LNCaP clone FGC (cell line): ENCODE data around the gene FANCG.

Source experiments
- DNase-seq: peaks from one replicate; pipeline ENCODE4 v3.0.0-alpha.2; 2011; ENCODE audit warnings: low read depth
- H3K4me3 ChIP-seq: 2 replicates; pipeline ENCODE4 v1.5.1; 2011; ENCODE audit warnings: mild to moderate bottlenecking, low read depth, low read length, control low read depth
- TF ChIP-seq, protein P1 (sequence below): IDR thresholded peaks from 2 replicates; pipeline ENCODE4 v1.5.1; 2012; ENCODE audit warnings: mild to moderate bottlenecking; ENCODE audit not compliant: control insufficient read depth, insufficient read depth; ENCODE audit errors: extremely low read depth

The FANCG gene

GRCh38 chr9:35028341-35028740 is 51.4 kb downstream of the FANCG start:
- no peak for DNase-seq
- TF ChIP-seq, protein P1, sequence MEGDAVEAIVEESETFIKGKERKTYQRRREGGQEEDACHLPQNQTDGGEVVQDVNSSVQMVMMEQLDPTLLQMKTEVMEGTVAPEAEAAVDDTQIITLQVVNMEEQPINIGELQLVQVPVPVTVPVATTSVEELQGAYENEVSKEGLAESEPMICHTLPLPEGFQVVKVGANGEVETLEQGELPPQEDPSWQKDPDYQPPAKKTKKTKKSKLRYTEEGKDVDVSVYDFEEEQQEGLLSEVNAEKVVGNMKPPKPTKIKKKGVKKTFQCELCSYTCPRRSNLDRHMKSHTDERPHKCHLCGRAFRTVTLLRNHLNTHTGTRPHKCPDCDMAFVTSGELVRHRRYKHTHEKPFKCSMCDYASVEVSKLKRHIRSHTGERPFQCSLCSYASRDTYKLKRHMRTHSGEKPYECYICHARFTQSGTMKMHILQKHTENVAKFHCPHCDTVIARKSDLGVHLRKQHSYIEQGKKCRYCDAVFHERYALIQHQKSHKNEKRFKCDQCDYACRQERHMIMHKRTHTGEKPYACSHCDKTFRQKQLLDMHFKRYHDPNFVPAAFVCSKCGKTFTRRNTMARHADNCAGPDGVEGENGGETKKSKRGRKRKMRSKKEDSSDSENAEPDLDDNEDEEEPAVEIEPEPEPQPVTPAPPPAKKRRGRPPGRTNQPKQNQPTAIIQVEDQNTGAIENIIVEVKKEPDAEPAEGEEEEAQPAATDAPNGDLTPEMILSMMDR = no peak
- no peak overlapping the region for H3K4me3 ChIP-seq

DNA sequence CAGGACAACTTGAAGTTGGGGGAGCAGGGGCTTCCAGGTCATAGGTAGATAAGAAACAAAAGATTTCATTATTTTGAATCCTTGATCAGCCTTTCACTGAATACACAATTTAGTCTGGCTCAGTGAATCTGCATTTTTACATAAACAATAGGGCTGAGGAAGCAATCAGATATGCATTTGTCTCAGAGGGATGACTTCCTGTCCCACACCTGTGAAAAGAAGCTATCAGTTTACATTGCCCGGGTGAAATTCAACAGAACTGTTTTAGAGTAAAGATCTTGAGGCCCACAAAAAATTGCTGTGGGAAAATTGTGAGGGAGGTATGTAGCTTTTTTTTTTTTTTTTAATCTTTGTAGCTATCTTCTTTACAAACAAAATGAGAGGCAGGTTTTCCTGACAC is 51.9 kb downstream of the FANCG start:
- no peak overlapping the region for H3K4me3 ChIP-seq
- no peak for DNase-seq
- TF ChIP-seq, protein P1 = no peak

DNA sequence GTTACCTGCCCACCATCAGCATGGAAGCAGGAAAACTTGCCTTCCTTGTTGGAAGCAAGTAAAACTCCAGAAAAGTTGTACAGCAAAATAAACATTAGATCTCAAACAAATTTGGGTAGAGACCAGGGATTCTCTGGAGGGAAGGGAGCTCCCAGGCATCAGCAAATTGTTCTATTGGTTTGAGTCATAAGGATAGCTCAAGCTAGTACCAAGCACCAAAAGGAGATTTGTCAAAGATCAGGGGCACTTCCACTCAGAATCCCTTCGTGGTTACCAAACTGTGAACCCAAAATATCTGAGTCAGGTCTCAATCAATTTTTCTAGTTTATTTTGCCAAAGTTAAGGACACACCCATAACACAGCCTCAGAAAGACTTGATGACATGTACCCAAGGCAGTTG is 52.4 kb downstream of the FANCG start:
- DNase-seq = no peak
- H3K4me3 ChIP-seq = no peak overlapping the region

GRCh38 chr9:35026671-35027070 is 53.1 kb downstream of the FANCG start:
- no peak for DNase-seq
- H3K4me3 ChIP-seq = no peak overlapping the region
- TF ChIP-seq, protein P1 = no peak

More for the DNA sequence above, 52.4 kb downstream of the FANCG start:
- TF ChIP-seq, protein P1 = no peak
